NCI-H2107 treated with DMSO at 0.1 percent for 48 hours (cell line): Measurements from ENCODE around the gene TNS3.

Source experiments
- DNase-seq: peaks from one replicate; lab custom pipeline; 2025; ENCODE audit not compliant: unreplicated experiment; lab: John Stamatoyannopoulos, UW

TNS3 gene

GRCh38 chr7:47297120-47297519, 284.8 kb downstream of the TNS3 start:
- no peak for DNase-seq

DNA sequence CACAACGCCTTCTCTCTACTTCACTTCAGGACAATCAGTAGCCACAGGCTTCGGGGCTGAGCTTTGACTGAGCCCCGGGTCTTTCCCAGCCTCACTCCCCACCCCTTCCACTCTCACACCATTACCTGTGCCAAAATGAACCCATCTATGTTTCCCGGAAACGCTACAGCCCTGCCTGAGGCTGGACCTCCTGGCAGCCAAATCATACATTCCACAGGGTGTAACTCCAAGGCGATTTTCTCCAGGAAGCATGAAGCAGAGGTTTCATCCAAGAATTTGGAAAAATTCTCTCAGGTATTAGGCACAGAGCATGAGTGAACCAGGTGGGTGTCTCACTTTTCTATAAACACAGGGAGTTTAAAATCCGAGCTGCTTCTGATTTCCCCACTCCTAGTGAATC, 286.3 kb downstream of the TNS3 start:
- DNase-seq: no peak

GRCh38 chr7:47294556-47295222, 287.2 kb downstream of the TNS3 start:
- DNase-seq: no peak

DNA sequence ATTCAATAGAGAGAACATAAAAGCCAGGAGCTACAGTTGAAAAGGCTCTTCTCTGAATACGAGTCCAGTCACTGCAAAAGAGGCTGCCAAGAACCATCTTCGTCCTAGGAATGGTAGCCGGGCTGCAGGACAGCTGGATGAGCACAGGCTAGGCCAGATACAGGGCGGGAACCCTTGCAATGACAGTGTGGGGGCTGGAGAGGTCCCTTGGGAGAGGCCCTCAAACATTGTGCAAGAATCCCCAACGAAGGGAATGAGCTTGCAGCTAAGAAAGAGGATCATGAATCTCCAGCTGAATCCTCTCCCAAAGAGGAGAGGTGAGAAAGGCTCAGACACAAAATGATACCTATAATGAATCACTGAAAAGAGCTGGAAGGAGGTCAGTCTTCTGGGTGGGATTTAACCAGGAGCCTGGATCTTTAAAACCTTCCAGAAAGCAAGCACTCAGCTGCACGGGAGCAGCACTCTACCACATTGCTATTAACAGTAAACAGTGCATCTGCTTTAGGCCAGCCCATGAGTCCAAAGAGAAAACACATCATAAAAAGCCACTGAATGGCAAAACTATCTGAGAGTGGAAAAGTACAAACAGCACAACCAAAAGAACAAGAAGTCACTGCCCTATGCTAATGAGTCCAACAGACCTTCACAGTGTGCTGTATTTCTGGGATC, 287.9 kb downstream of the TNS3 start:
- DNase-seq: no peak

DNA sequence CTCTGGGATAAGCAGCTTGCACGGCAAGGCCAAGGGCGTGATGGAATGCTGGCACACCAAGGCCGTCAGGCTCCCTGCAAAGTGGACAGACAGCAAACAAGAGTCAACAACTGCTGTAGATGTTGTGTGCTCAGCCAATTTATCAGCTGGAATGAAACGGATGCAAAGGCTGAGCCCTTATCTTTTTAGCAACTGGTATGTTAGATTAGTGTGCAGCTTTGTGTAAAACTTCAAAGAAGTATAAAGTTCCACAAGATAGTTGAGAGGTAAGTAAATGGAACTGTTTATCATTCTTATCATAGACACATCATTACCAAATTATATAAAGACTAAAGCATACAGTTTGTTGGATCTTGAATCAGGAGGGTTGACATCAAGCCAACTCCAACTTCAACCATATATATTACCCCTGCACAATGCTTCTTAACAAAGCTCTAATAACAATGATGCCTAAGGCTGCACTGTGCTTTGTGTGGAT, 289.0 kb downstream of the TNS3 start:
- no peak for DNase-seq

DNA sequence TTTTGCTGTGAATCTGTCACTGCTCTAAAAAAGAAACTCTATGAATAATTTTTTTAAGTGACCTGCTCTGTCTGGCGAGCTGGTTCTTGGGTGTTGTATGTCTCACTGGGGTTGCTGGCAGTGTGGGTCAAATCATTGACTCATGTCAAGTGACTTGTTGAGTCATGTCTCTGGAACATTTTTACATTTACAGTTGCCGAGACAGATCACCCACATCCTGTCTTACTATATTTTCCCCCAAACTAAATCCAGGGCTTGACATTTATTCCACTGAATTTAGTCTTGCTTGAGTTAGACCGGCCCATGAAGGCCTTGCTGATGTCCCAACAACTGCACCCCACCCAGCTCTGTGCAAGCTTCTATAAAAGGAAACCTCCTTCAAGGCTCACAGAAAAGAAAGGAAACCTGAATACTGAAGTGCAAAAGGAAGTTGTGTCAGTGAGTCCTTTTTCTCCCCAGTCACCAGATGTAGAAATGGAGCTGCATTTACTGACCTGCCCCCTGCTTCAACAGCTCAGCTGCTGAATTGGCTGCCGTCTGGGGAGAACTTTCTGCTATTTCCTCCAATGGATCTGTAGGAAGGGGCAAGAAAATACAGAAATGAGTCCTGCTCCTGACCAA, 290.3 kb downstream of the TNS3 start:
- no peak for DNase-seq

DNA sequence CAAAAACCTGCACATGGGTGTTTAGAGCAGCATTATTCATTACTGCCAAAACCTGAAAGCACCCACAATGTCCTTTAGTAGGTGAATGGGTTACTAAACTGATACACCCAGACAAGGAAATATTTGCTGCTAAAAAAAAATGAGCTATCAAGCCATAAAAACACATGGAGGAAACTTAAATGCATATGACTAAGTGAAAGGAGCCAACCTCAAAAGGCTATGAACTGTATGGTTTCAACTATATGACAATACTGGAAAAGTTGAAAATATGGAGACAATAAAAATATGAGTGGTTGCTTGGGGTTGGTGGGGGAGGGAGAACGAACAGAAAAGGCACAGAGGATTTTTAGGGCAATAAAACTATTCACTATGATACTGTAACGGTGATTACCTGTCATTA, 291.0 kb downstream of the TNS3 start:
- no peak for DNase-seq

DNA sequence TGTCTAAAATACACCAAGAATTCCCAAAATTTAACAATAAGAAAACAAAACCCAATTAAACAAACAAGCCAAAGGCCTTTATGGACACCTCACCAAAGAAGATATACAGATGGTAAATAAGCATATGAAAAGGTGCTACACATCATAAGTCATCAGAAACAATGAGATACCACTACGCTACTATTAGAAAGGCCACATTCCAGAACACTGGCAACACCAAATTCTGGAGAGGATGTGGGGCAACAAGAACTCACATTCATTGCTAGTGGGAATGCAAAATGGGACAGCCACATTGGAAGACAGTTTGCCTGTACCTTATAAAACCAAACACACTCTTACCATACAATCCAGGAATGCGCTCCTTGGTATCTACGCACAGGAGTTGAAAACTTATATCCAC, 291.4 kb downstream of the TNS3 start:
- DNase-seq: no peak

DNA sequence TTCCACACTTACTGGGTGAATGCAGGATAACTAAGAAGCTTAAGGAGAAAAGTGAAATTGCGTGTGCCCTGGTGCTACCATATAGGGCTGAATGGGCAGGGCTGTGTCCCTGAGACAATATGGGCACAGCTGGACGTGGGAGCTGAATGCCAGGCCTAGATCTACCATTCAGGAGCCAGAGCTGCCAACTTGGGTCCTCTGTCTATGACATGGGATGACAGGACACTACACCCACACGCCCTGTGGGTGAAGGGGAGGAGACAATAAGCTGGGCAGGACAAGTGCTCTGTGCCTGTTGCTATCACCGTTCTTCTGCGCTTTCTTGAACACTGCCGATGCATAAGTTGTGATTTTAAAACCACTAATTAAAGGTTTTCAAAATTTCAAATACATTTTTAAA, 293.9 kb downstream of the TNS3 start:
- no peak for DNase-seq

- no peak for DNase-seq
These were observed 295.9 kb downstream of the TNS3 start for GRCh38 chr7:47285860-47286491.

- DNase-seq: no peak
These were observed 296.9 kb downstream of the TNS3 start for GRCh38 chr7:47284691-47285635.

DNA sequence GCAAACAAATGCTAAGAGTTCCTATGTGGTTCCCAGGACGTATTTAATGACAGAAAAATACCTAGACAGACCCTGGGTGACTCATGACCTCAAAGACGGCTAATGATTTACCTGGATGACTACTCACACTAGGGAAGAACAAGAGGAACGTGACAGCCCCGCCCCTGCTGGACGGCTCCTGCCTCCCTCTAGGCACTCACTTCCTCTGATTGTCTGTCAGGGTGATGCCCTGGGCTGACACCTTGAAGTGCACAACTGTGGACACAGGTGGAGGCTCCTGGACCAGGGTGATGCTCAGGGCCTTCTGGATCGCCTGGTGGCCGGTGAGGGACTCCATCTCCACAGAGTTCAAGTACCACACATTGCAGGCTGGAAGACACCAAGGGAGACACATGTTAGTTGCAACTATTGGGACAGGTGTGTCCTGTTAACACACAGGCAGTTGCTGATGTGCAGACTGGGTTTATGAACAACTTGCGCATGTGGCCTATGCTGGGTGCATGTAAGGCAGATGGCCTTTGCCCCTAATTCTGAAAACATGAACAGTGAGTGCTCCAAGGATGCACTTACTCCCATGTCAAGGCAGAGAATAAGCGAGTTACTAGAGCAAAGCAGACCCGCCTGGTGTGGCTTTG, 298.3 kb downstream of the TNS3 start:
- no peak for DNase-seq

DNA sequence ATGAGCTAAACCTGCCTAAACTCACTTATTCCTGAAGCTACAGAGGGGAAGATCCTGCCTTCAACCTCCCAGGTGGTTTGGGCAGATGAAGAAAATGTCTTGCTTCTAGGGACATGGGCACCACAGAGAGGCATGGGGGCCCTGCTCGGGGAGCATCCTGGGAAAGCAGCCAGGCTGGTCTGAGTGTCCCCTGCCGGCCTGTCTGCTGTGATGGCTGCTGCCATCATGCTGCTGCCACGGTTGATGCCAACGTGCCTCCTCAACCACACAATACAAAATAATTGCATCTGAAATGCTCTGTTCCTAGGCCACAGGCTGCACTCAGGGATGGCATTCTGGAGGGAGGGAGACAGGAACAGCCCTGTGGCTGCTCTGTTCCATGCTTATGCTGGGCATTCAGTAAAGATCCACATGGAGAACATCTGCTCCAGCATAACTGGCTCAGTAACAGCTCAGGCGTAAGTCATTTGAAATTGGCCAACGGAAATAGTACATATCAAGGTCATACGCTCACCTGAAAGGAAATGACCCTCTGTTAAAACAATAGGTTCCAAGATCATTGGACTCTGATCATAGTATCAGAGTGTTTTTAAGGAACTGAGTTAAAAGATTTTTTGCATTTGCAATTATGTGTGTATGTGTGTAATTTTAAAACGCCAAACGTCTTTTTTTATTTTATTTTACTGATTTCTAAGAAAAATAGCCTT, 299.0 kb downstream of the TNS3 start:
- no peak for DNase-seq

DNA sequence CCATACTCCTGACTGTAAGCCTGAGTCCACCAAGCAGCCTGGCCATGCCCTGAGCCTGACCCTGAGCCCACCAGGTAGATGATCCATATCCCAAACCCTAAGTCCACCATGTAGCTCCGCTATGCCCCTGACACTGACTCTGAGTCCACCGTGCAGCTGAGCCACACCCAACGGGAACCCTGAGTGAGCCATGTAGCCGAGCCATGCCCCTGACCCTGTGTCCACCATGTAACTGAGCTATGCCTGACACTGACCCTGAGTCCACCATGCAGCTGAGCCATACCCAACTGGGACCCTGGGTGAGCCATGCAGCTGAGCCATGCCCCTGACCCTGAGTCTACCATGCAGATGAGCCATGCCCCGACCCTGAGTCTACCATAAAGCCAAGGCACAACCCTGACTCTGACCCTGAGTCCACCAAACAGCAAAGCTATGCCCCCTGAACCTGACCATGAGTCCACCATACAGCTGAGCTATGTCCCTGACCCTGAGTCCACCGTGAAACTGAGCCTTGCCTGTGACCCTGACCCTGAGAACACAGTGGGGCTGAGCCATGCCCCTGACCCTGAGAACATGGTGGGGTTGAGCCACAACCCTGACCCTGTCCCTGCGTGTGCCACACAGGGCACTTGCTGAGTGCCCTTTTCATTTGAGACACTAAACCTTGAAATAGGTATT, 299.8 kb downstream of the TNS3 start:
- no peak for DNase-seq

DNA sequence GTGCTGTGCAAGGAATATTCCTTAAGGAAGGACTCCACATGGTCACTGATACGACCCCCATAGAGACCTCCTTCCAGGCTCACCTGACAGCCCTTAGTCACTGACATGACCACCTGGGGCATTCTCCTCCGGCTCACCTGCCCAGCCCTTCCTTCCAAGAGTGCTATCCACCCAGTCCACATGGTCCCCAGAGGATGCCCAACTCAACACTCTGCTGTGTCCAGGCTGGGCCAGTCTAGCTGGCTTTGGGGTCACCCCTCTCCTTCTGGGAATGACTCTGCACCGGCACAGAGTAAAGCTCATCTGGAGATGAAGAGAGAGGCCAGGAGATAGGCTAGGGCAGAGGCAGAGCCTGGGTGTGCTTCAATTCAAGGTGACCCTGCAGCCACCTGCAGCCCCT, 300.8 kb downstream of the TNS3 start:
- DNase-seq: no peak

- no peak for DNase-seq
These were observed 301.8 kb downstream of the TNS3 start for GRCh38 chr7:47280114-47280513.

DNA sequence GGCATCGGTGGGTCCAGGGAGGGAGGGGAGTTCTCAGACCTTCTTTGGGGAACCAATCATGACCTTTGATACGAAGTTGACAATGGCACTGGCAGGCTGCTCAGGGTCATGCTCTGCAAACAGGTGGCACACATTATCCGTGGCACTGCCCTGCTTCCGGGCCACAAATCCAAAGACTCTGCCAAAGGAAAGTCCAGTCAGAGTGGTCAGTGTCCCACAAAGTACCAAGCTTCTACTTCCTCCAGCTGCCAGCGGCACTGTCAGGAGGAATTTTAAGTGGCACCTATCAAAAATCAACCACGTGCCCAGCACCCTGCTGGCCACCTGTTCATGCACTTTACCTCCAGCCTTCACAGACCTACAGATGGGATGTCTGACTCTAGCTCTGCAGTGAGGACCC, 303.9 kb downstream of the TNS3 start:
- DNase-seq: no peak

DNA sequence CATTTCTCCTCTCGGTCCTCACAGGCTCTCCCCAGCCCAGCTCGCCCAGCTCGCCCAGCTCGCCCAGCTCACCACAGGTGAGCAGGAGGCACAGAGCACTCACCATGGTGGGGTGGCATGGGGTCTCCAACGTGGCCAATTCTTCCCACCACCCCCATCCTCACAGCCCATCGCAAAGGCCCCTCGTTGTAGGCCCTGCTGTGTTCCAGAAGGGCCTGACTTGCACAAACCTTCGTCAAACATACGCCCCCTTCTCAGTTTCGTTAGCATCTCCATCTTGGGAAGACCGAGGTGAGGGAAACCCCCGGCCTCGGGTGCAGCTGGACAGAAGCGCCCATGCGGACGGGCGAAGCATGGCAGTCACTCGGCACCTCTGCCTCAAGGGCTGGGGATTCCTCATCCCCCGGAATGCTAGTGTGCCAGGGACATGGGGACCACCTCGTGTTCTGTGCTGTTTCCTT, 304.6 kb downstream of the TNS3 start:
- no peak for DNase-seq
